Common myeloid progenitor, CD34-positive (primary cell): ENCODE results near the gene ZDHHC14.

Experiments used
- CTCF ChIA-PET: fragments of 350-600 bp; sonication (Branson Sonifier 250); formaldehyde crosslinking; loops from one replicate; lab custom pipeline; 2021; ENCODE audit warnings: antibody characterized with exemption; lab: Charles Lee
- POLR2A ChIA-PET: fragments of 350-600 bp; sonication (Branson Sonifier 250); formaldehyde crosslinking; loops from one replicate; lab custom pipeline; 2021; ENCODE audit warnings: antibody characterized with exemption; lab: Charles Lee
- DNase-seq, 3 donors: peaks; one replicate each; pipeline versions ENCODE4 v3.0.0 to v3.0.0-alpha.2; 2013
- H3K27ac ChIP-seq, 2 experiments: 1 replicate in 1 of 2; 2 replicates in 1 of 2; pipeline ENCODE4 v1.7.0; 2013; ENCODE audit warnings: inconsistent platforms in 2 of 2, low read length in 2 of 2, mild to moderate bottlenecking in 2 of 2, low read depth in 1 of 2, moderate library complexity in 1 of 2; ENCODE audit not compliant: severe bottlenecking in 2 of 2, insufficient read depth in 1 of 2, poor library complexity in 1 of 2
- H3K27me3 ChIP-seq, 5 experiments: replicated peaks in 2 of 5; 1 replicate in 3 of 5; 2 replicates in 2 of 5; pipeline versions ENCODE4 v1.6.1 to v1.7.0; 2013; ENCODE audit warnings: low read length in 4 of 5, mild to moderate bottlenecking in 2 of 5, moderate library complexity in 2 of 5, inconsistent platforms in 1 of 5; ENCODE audit not compliant: insufficient read depth in 5 of 5, control insufficient read depth in 4 of 5
- H3K36me3 ChIP-seq, 4 experiments: 1 replicate in 2 of 4; 2 replicates in 2 of 4; pipeline versions ENCODE4 v1.6.1 to v1.7.0; 2013; ENCODE audit warnings: low read length in 3 of 4, control low read depth in 1 of 4, mild to moderate bottlenecking in 1 of 4; ENCODE audit not compliant: control insufficient read depth in 4 of 4, insufficient read depth in 4 of 4
- H3K4me1 ChIP-seq, 4 experiments: 1 replicate in 3 of 4; 2 replicates in 1 of 4; pipeline versions ENCODE4 v1.6.1 to v1.7.1; 2013; ENCODE audit warnings: low read length in 3 of 4, mild to moderate bottlenecking in 3 of 4, control low read depth in 1 of 4, inconsistent platforms in 1 of 4, moderate library complexity in 1 of 4; ENCODE audit not compliant: control insufficient read depth in 4 of 4, insufficient read depth in 4 of 4; ENCODE audit errors: control extremely low read depth in 1 of 4
- H3K4me3 ChIP-seq, 7 experiments: 1 replicate in 4 of 7; 2 replicates in 3 of 7; pipeline versions ENCODE4 v1.5.1 to v1.7.0; 2013; ENCODE audit warnings: mild to moderate bottlenecking in 7 of 7, low read length in 6 of 7, moderate library complexity in 6 of 7, inconsistent platforms in 2 of 7, low read depth in 2 of 7, control low read depth in 1 of 7; ENCODE audit not compliant: insufficient read depth in 4 of 7, control insufficient read depth in 1 of 7; ENCODE audit errors: extremely low read depth in 1 of 7
- H3K9me3 ChIP-seq, 5 experiments: 1 replicate in 4 of 5; 2 replicates in 1 of 5; pipeline versions ENCODE4 v1.6.1 to v1.7.1; 2013; ENCODE audit warnings: low read length in 4 of 5, mild to moderate bottlenecking in 2 of 5, inconsistent platforms in 1 of 5, low read depth in 1 of 5, moderate library complexity in 1 of 5; ENCODE audit not compliant: control insufficient read depth in 4 of 5, insufficient read depth in 2 of 5; ENCODE audit errors: control extremely low read depth in 1 of 5
- WGBS: methylation state at CpG from one replicate; pipeline ENCODE4 v1.1.5; 2013; ENCODE audit not compliant: insufficient coverage; 5-methylcytosine and 5-hydroxymethylcytosine counted together

The ZDHHC14 gene

GRCh38 chr6:157337751-157338150 is 43.2 kb upstream of the ZDHHC14 start:
- no peak for DNase-seq
- ChIA-PET CTCF (interaction anchor here (0.9 to 10.6 kb wide), 9 partner anchors 13 to 332 kb away, joined by 3 to 71 read pairs (median 3); partner anchors contain the start of gene TMEM242), POLR2A (interaction anchor here (1.4 kb wide), 1 partner anchor 14 kb away, joined by 5 read pairs; the partner anchor contains the start of gene TMEM242)
- no peak overlapping the region for H3K4me3 ChIP-seq
- no peaks in the 10 kb centered on the region for H3K36me3 ChIP-seq
- no peak overlapping the region for H3K27ac ChIP-seq
- H3K27me3 ChIP-seq: no peaks in the 10 kb centered on the region
- 20% methylated on average over 1 of the region's 2 CpGs for WGBS
- H3K4me1 ChIP-seq: peaks cover 0 to 10% (median 5%) of the 10 kb centered on the region in 4 experiments
- no peaks in the 10 kb centered on the region for H3K9me3 ChIP-seq

DNA sequence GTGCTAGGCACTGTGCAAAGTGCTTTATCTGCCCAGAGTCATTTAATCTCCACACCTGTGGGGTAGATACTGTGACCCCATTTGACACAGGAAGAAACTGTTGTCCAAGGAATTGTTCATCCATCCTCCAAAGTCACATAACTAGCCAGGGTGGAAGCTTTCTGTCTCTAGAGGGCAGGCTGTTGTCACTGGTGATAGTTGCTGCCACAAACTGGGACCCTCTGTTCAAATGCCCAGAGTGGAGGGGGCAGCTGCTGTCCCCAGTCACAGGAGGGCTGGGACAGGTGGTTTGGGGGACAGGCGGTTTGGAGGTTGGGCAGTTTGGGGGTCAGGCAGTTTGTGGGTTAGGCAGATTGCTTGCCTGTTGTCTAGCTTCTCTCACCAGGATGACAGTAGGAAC is 41.6 kb upstream of the ZDHHC14 start:
- peaks cover 0 to 10% (median 5%) of the 10 kb centered on the region in 4 experiments for H3K4me1 ChIP-seq
- CTCF ChIA-PET: interaction anchor here (1.0 to 10.6 kb wide), 3 partner anchors 15 to 258 kb away, joined by 3 to 71 read pairs (median 3); partner anchors contain the start of gene TMEM242

GRCh38 chr6:157343732-157344131 is 37.3 kb upstream of the ZDHHC14 start:
- Histone ChIP-seq H3K27ac (no peak overlapping the region), H3K4me1 (no peaks in the 10 kb centered on the region), H3K27me3 (peaks cover 0 to 3% (median 0%) of the 10 kb centered on the region in 5 experiments), H3K9me3 (peaks cover 0 to 2% (median under 1%) of the 10 kb centered on the region in 5 experiments), H3K4me3 (no peak overlapping the region), H3K36me3 (no peaks in the 10 kb centered on the region)
- ChIA-PET CTCF (interaction anchor here (1.0 kb wide), 1 partner anchor 254 kb away, joined by 3 read pairs; no protein-coding TSS in a partner anchor), POLR2A (interaction anchor here (0.6 kb wide), 1 partner anchor 12 kb away, joined by 3 read pairs; no protein-coding TSS in a partner anchor)
- WGBS: 92% methylated on average over 4 of the region's 4 CpGs
- DNase-seq: no peak

More for the DNA sequence above, 41.6 kb upstream of the ZDHHC14 start:
- POLR2A ChIA-PET: interaction anchor here (0.6 kb wide), 1 partner anchor 47 kb away, joined by 3 read pairs; no protein-coding TSS in a partner anchor
- H3K27me3 ChIP-seq: no peaks in the 10 kb centered on the region
- H3K36me3 ChIP-seq: no peaks in the 10 kb centered on the region
- H3K27ac ChIP-seq: no peak overlapping the region
- no peak overlapping the region for H3K4me3 ChIP-seq
- no peaks in the 10 kb centered on the region for H3K9me3 ChIP-seq
- peak in 2 of 3 donors; percentile 4 to 6 for DNase-seq
- 100% methylated on average over 1 of the region's 1 CpG for WGBS

- WGBS: 82% methylated on average over 2 of the region's 2 CpGs
- no peaks in the 10 kb centered on the region for H3K4me1 ChIP-seq
- ChIA-PET CTCF (interaction anchor here (1.1 kb wide), 1 partner anchor 13 kb away, joined by 3 read pairs; no protein-coding TSS in a partner anchor), POLR2A (interaction anchor here (0.5 kb wide), 1 partner anchor 58 kb away, joined by 3 read pairs; no protein-coding TSS in a partner anchor)
- no peak overlapping the region for H3K4me3 ChIP-seq
- no peaks in the 10 kb centered on the region for H3K36me3 ChIP-seq
- peaks cover 0 to 3% (median 0%) of the 10 kb centered on the region in 5 experiments for H3K27me3 ChIP-seq
- H3K27ac ChIP-seq: no peak overlapping the region
- H3K9me3 ChIP-seq: peaks cover 0 to 10% (median 2%) of the 10 kb centered on the region in 5 experiments
- DNase-seq: no peak
Observed at GRCh38 chr6:157346373-157346772, 34.6 kb upstream of the ZDHHC14 start.

- H3K27me3 ChIP-seq: no peaks in the 10 kb centered on the region
- 95% methylated on average over 8 of the region's 8 CpGs for WGBS
- CTCF ChIA-PET: interaction anchor here (0.6 to 1.3 kb wide), 4 partner anchors 27 to 213 kb away, joined by 3 to 5 read pairs (median 3); no protein-coding TSS in a partner anchor
- no peak for DNase-seq
- H3K9me3 ChIP-seq: no peaks in the 10 kb centered on the region
- POLR2A ChIA-PET: no interaction called here
- H3K36me3 ChIP-seq: no peaks in the 10 kb centered on the region
- no peak overlapping the region for H3K27ac ChIP-seq
- peaks cover 0 to 9% (median 3%) of the 10 kb centered on the region in 4 experiments for H3K4me1 ChIP-seq
- no peak overlapping the region for H3K4me3 ChIP-seq
Observed at GRCh38 chr6:157358287-157358686, 22.7 kb upstream of the ZDHHC14 start.

DNA sequence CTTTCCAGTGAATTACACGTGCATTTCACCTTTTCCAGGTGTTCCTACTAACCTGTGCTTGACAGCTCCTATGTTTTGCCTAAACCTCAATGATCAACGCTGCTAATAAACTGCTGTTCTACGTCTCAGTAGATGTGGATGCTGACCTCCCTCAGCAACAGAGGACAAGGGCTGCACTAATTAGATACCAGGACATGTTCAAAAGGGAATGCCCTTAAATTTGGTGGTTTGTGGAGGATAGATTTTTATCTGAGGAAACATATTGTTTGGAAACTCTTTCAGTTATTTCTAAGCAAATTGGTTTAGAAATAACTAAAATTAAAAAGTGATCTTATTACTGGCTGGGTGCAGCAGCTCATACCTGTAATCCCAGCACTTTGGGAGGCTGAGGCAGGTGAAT is 19.1 kb upstream of the ZDHHC14 start:
- Histone ChIP-seq H3K4me3 (no peak overlapping the region), H3K4me1 (peaks cover 0 to 9% (median 3%) of the 10 kb centered on the region in 4 experiments), H3K27ac (no peak overlapping the region), H3K36me3 (no peaks in the 10 kb centered on the region), H3K27me3 (no peaks in the 10 kb centered on the region), H3K9me3 (no peaks in the 10 kb centered on the region)
- POLR2A ChIA-PET: no interaction called here
- DNase-seq: peak in 2 of 3 donors; percentile 72 to 84
- CTCF ChIA-PET: interaction anchor here (0.9 to 1.3 kb wide), 4 partner anchors 8 to 36 kb away, joined by 3 to 4 read pairs (median 3); no protein-coding TSS in a partner anchor
- WGBS: 16% methylated on average over 2 of the region's 3 CpGs

DNA sequence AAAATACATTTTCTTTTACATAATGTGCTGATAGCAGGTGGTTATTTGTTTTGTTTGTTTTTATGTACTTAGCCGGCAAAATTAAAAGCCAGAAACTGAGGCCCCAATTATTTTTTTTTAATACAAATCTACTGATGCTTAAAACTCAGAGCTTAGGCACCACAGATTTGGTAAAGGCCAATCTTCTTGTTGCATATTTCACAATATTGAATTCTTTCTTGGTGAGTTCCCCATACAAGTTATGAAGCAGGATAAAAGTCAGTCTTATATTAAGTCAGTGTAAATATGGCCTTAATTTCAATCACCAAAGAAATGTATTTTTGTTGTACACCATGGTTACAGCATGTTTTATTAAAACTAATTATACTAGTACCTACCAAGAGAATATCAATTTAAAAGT is 16.3 kb upstream of the ZDHHC14 start:
- POLR2A ChIA-PET: no interaction called here

More for the DNA sequence above, 16.3 kb upstream of the ZDHHC14 start:
- CTCF ChIA-PET: interaction anchor here (1.2 to 1.4 kb wide), 4 partner anchors 10 to 28 kb away, joined by 3 to 4 read pairs (median 3); no protein-coding TSS in a partner anchor
- DNase-seq: no peak
- no CpG with 5 or more reads among the region's 1 CpG for WGBS
- H3K27ac ChIP-seq: no peak overlapping the region
- no peaks in the 10 kb centered on the region for H3K36me3 ChIP-seq
- H3K4me1 ChIP-seq: peaks cover 0 to 24% (median 14%) of the 10 kb centered on the region in 4 experiments
- H3K27me3 ChIP-seq: no peaks in the 10 kb centered on the region
- H3K9me3 ChIP-seq: no peaks in the 10 kb centered on the region
- no peak overlapping the region for H3K4me3 ChIP-seq
